ENCODE measurements around the gene SLC15A1.

SLC15A1 gene

DNA sequence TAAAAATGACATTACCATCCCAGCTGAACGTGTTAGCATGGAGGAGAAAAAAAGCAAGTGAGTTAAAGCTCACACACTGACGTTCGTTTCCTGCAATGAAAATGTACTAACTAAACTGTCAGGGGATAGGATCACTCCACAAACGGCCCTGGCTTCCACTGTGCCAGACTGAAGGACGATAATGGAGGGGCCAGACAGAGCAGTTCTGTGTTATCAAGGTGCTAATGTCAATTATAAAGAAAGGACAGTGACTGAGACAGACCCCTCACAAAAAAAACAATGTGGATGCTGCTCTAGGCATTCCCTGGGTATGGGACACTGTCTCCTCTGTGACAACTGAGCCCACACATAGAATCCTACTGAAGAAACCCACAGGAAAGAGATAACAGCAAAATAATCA is 43.7 kb upstream of the SLC15A1 start:
- no peak overlapping the region for H3K4me3 ChIP-seq (ENCODE audit: low read length)
- TF ChIP-seq, protein P1, sequence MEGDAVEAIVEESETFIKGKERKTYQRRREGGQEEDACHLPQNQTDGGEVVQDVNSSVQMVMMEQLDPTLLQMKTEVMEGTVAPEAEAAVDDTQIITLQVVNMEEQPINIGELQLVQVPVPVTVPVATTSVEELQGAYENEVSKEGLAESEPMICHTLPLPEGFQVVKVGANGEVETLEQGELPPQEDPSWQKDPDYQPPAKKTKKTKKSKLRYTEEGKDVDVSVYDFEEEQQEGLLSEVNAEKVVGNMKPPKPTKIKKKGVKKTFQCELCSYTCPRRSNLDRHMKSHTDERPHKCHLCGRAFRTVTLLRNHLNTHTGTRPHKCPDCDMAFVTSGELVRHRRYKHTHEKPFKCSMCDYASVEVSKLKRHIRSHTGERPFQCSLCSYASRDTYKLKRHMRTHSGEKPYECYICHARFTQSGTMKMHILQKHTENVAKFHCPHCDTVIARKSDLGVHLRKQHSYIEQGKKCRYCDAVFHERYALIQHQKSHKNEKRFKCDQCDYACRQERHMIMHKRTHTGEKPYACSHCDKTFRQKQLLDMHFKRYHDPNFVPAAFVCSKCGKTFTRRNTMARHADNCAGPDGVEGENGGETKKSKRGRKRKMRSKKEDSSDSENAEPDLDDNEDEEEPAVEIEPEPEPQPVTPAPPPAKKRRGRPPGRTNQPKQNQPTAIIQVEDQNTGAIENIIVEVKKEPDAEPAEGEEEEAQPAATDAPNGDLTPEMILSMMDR (conservative IDR thresholded peaks at IDR 0.05; ENCODE audit: low read length) = no peak
- DNase-seq (ENCODE audit: low read depth) = no peak

DNA sequence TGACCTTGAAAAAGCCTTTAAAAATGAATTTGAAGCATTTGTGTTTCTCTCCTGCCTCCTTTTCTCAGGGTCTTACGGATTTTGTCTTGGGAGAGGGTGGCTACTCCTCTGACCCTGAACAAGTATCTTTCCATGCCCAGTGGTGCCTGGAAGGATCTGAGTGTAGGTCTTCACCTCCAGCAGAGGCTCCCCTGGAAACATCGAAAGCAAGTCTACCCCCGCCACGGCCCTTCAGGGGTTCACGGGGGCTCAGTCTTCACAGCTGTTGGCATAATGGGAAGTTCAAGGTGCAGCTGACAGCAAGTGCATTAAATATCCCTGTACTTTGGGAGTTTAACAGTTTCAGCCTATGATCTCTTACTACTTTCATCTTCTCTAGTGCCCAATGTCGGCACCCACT is 42.7 kb upstream of the SLC15A1 start:
- TF ChIP-seq, protein P1 (conservative IDR thresholded peaks at IDR 0.05; ENCODE audit: low read length) = no peak

DNA sequence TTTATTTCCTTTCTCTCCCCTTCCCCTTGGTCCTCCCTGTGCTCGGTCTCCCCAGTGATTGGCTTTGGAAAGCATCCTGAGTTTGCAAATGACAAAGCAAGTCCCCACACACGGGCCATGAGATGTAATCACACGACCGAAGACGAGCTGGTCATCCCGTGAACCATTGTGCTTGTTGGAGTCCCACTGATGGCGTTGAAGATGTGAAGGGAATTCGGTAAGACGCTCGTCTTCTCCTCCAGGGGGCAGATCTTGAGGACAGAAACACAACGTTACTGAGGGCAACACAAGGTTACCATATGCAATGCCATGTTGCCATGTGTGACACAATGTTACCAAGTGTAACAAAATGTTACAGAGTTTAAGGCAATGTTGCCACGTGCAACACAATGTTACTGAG is 42.0 kb upstream of the SLC15A1 start:
- TF ChIP-seq, protein P1 (conservative IDR thresholded peaks at IDR 0.05; ENCODE audit: low read length) = no peak
- H3K4me3 ChIP-seq (ENCODE audit: low read length) = no peak overlapping the region
- no peak for DNase-seq (ENCODE audit: low read depth)

More for the DNA sequence above, 42.7 kb upstream of the SLC15A1 start:
- no peak overlapping the region for H3K4me3 ChIP-seq (ENCODE audit: low read length)
- DNase-seq (ENCODE audit: low read depth) = no peak

DNA sequence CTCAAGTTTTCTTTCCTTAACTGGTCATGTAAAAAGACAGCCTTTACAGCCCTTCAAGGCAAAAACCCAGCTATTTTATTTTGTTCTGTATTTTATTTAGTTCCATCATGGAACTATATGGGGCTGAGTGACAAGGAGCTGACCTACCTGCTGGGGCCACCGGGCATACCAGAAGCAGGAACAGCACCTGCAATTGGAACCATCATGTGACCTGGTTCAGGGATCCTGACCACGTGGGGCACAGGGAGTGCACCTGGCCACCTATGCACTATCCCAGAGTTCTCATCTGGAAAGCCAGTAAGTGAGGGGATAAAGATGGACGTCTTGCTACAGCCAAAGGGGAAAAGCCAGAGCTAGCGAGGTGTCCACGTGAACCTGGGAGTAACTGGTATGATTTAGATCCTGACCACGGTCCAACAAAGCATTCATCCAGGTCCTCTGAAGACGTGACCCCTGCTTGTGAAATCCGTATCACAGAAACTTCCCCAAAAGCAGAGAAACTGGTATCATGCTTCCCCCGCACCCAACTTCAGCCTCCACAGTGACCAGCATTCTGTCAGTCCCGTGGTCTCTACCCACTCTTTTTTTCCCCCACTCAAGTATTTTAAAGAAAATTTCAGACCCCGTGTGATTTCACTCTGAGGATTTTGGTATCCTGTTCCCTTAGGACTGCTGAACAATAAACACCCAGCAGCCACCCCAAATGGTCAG is 40.5 kb upstream of the SLC15A1 start:
- no peak for DNase-seq (ENCODE audit: low read depth)
- H3K4me3 ChIP-seq (ENCODE audit: low read length) = no peak overlapping the region
- TF ChIP-seq, protein P1 (conservative IDR thresholded peaks at IDR 0.05; ENCODE audit: low read length) = no peak

DNA sequence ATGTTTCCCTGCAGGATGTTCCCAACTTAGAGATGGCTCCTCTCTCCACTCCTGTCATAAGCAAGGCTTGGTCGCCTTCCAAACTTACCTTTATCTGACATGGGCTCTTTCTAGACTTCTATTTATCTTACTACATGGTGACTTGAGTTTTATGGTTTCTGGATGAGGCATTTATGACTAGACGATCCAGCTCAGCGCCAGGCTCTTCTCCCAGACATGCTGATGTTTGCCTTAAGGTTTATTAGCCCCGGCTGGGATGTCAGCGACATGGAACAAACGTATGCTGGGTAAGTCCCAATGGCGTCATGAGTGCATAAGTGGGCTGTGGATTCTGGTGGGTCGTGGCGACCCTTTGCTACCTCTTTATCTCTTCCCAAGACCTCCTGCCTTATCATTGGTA is 39.8 kb upstream of the SLC15A1 start:
- DNase-seq (ENCODE audit: low read depth) = no peak
- TF ChIP-seq, protein P1 (conservative IDR thresholded peaks at IDR 0.05; ENCODE audit: low read length) = no peak

DNA sequence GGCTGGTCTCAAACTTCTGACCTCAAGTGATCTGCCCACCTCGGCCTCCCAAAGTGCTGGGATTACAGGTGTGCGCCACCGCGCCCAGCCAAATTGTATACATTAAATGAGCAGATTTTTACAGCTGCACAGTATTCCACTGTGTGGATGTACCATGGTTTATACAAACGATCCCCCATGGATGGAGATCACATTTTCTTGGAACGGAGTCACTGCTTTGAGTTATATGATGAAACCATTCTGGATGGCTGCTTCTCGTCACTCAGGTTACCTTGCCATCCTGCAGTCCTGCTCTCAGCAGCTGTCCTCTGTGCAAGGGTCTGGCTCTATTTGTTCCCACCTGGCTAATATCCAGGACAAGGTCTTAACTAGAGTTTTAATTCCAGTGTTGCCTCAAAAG is 39.1 kb upstream of the SLC15A1 start:
- TF ChIP-seq, protein P1 (conservative IDR thresholded peaks at IDR 0.05; ENCODE audit: low read length) = no peak

More for the DNA sequence above, 39.8 kb upstream of the SLC15A1 start:
- no peak overlapping the region for H3K4me3 ChIP-seq (ENCODE audit: low read length)

DNA sequence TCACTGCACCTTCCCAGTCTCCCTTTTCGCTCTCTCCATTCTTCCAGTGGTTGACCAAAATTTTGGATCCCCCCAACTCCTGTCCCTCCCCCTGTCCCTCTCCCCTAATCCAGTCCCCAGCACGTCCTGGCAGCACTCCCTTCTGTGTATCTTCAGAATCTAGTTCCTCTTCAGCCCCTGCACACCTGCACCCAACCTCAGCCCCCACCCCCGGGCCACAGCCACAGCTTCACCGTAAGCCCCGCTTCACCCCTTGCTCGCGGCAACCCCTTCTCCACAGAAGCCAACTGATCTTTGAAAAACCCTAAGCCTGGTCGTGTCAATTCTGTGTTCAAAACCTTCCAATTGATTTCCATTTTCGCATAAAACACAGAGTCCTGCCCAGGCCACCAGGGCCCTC is 35.5 kb upstream of the SLC15A1 start:
- no peak overlapping the region for H3K4me3 ChIP-seq (ENCODE audit: low read length)
- TF ChIP-seq, protein P1 (conservative IDR thresholded peaks at IDR 0.05; ENCODE audit: low read length) = no peak
- DNase-seq (ENCODE audit: low read depth) = no peak

More for the DNA sequence above, 39.1 kb upstream of the SLC15A1 start:
- DNase-seq (ENCODE audit: low read depth) = no peak
- no peak overlapping the region for H3K4me3 ChIP-seq (ENCODE audit: low read length)
